Omental fat pad (tissue), 4 donors: Measurements from ENCODE around the gene KCNIP4. TPM values are rescaled to one million over a fixed set of nuclear protein-coding genes. Genes with fewer than 3 reads are reported as not detected.

Experiments
- ATAC-seq: fragments of 150-250 bp; one replicate; pipeline ENCODE4 v1.9.1; 2016; ENCODE audit warnings: mild to moderate bottlenecking, moderate library complexity; ENCODE audit not compliant: low FRiP score
- DNase-seq: peaks from one replicate; pipeline ENCODE4 v3.0.0-alpha.2; 2019; ENCODE audit warnings: low spot score
- total RNA-seq, 4 donors: library from RNA; depleted of rRNA; stranded (reverse); fragments of >200 nt; gene quantifications; one replicate each; pipeline ENCODE4 v1.1.0, GENCODE V29; 2016
- TF ChIP-seq, protein P1 (sequence below), 3 donors: fragments of 450-650 bp; IDR thresholded peaks; one replicate each; pipeline ENCODE4 v1.5.1; 2016 to 2017; ENCODE audit warnings: antibody characterized with exemption in 3 of 3, mild to moderate bottlenecking in 3 of 3, moderate library complexity in 2 of 3

Gene KCNIP4
- total RNA-seq, 4 donors from 2014 or later: 0.37 TPM; not detected in 3

DNA sequence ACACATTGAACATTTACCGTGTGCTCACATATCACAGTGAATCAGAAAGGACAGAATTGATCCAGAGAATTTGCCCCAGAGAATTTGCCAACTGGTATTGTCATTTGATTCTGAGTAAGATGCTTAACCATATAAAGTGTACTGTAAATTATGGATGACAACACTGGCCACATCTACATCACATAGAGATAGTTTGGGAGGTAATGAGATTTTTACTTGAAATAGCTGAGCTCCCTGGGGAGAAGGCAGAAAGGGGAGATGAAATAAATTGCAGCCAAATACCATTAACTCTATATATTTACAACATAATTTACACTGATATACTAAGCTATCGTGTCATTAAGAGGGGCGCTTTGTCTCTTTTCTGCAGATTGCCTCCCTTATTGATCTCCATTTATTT is 564.0 kb downstream of the KCNIP4 start:
- ATAC-seq (no peak), DNase-seq (no peak)
- TF ChIP-seq, protein P1, sequence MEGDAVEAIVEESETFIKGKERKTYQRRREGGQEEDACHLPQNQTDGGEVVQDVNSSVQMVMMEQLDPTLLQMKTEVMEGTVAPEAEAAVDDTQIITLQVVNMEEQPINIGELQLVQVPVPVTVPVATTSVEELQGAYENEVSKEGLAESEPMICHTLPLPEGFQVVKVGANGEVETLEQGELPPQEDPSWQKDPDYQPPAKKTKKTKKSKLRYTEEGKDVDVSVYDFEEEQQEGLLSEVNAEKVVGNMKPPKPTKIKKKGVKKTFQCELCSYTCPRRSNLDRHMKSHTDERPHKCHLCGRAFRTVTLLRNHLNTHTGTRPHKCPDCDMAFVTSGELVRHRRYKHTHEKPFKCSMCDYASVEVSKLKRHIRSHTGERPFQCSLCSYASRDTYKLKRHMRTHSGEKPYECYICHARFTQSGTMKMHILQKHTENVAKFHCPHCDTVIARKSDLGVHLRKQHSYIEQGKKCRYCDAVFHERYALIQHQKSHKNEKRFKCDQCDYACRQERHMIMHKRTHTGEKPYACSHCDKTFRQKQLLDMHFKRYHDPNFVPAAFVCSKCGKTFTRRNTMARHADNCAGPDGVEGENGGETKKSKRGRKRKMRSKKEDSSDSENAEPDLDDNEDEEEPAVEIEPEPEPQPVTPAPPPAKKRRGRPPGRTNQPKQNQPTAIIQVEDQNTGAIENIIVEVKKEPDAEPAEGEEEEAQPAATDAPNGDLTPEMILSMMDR (IDR thresholded peaks at IDR 0.05): no peak

- no peak for ATAC-seq
- no peak for DNase-seq
- TF ChIP-seq, protein P1 (IDR thresholded peaks at IDR 0.05): no peak
Measured at GRCh38 chr4:21380861-21381260, 567.7 kb downstream of the KCNIP4 start.

DNA sequence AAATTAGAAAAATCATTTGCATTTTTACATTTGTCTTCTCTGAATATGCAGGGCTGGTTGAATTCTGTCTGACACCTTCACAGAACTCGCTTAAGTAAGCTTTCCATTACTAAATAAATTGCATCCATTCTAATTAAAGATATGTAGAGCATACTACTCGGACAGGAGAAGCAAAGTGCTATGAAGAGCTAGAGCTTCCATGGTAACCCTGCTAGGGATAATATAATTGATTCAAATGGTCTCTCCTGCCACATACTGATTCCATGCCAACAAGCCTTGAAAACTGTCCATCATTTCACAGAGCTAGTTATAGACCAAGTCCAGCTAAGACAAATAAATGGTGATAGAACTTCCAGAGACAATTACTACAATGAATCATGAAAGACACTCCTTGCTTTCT is 571.5 kb downstream of the KCNIP4 start:
- ATAC-seq: no peak
- TF ChIP-seq, protein P1 (IDR thresholded peaks at IDR 0.05): no peak
- no peak for DNase-seq

GRCh38 chr4:21376176-21376575 is 572.4 kb downstream of the KCNIP4 start:
- no peak for ATAC-seq
- TF ChIP-seq, protein P1 (IDR thresholded peaks at IDR 0.05): no peak
- DNase-seq: no peak

DNA sequence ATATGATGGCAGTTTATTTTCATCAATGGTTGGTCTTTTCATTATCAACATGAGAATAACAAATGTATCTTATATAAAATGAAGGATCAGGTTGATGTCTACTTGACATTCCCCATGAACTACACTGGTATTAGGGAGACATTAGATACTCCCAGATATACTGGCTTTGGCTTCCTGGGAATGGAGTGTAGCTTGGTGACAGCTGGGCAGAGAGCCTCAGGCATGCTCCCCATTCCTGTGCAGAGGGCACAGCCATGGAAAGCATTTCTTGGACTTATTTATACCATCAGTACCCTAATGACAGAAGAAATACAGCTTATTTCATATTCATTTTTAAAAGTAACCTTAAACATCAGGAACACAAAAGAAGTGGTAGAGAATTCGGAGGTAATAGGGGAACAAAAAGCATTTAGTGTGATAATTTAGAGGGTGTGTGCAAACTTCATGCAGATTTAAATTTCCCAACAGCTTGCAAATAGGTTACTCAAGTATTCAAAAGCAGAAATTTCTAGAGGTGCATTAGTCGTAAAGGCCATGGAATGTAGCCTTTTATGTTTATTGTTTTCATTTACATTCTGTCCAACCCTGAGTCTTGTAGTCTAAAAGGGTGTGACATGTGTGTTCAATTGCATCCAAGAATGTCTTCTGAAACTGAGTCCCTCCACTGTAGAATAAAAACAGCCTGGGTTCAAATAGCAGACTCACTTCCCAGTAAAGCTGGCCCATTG is 573.8 kb downstream of the KCNIP4 start:
- TF ChIP-seq, protein P1 (IDR thresholded peaks at IDR 0.05): no peak
- ATAC-seq (no peak), DNase-seq (no peak)

GRCh38 chr4:21367567-21367966 is 581.0 kb downstream of the KCNIP4 start:
- TF ChIP-seq, protein P1 (IDR thresholded peaks at IDR 0.05): no peak
- no peak for ATAC-seq
- no peak for DNase-seq

DNA sequence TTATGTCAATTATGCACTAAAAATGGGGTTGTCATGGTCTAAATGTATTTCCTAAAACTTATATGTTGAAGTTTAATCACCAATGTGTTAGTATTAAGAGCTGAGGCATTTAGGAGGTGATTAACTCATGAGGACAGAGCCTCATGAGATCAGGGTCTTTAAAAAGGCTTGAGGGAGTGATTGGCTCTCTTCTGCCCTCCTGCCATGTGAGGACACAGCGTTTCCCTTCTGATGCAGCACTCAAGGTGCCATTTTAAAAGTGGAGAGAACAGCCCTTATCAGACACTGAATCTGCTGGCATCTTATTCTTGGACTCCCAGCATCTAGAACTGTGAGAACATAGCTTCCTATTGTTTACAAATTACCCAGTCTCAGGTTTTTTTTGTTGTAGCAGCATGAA is 581.7 kb downstream of the KCNIP4 start:
- ATAC-seq (no peak), DNase-seq (no peak)
- TF ChIP-seq, protein P1 (IDR thresholded peaks at IDR 0.05): no peak
